ENCODE results near the gene GLRA2.
"Not testable (repeated sequence)": the region's sequence is repeated elsewhere in the genome, so short reads cannot be mapped to it uniquely, and the experiment has no call there.

The GLRA2 gene

DNA sequence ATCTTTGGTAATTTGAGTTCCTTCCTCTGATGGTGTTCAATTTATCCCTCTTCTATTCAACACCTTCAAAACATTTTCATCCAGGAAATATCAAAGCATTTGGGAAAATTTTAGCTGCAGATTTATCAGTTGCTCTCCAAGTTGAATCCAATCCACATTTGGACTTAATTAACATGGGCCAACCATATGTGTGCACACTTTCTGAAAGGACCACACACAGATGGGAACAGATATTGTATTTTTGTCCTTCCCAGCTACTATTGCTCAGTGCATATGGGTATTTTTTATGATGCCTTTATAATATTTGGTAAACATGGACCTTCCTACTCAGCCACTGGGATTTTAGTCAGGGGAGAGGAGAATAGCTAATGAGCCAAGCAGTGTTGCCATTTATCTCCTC is 65.2 kb downstream of the GLRA2 start:
- DNase-seq, result no peak

DNA sequence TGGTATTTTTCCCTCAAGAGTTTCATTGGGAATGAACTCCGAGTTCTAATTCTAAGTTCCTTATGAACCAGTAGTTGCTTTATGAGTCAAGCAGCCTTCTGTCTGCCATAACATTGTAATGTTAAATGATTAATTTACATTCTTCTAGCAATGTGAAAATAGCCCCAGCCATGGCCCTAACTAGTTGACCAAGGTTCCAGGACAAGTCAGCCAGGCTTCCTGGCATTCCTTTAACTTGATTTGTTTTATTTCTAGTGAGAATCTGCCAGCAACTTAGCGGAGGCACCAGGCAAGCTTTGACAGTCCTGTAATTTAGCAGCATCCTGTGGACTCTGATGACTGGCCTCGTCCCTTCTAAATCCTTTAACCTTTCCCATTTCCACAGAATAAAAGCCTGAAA is 69.0 kb downstream of the GLRA2 start:
- peak in 1 of 2 experiments; percentile 13 for DNase-seq

DNA sequence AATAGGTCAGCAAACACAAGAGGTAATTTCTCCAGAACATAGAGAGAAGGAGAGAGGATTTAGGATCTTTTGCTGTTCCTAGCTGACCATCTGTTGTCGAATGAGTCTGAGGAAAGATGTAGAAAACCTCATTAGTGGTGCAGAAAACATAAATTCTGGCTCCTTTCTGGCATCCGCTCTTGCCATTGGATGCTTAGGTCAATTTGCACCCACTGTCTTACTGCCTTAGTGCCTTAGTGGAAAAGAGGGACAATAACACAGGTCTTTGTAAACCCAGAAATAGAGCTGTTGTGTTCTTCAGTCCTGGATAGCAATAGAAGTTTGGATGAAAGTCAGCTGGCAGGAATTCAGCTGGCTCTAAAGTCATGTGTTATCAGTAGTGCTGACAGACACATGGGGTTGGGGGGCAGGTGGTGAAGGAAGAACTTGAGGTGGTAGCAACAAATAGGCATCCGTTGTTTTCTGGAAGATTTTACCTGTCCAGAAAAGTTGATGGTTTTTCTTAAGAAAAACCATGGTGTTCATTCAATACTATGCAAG is 78.2 kb downstream of the GLRA2 start:
- DNase-seq, result no peak

DNA sequence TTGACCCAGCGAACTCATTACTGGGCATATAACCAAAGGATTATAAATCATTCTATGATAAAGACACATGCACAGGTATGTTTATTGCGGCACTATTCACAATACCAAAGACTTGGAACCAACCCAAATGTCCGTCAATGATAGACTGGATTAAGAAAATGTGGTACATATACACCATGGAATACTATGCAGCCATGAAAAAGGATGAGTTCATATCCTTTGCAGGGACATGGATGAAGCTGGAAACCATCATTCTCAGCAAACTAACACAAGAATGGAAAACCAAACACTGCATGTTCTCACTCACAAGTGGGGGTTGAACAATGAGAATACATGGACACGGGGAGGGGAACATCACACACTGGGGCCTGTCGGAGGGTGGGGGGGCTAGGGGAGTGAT is 83.1 kb downstream of the GLRA2 start:
- DNase-seq, result not testable (repeated sequence)

DNA sequence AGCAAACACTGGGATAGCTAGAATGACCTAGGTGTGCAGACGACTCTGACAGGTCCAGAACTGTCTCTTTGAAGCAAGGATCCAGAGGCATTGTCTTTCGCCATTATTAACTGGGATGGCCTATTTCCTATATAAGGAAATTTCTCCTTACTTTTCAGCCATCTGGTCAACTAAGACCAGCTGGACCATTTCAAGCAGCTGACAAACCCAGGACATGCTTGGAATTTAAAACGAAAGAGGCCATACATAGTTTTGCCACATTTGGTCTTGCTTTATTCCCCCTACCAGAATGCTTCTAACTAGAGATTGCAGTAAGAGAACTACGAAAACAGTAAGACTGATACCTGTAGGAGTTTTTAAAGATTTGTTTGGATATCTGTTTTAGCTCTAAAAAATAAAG is 87.0 kb downstream of the GLRA2 start:
- DNase-seq, result no peak

DNA sequence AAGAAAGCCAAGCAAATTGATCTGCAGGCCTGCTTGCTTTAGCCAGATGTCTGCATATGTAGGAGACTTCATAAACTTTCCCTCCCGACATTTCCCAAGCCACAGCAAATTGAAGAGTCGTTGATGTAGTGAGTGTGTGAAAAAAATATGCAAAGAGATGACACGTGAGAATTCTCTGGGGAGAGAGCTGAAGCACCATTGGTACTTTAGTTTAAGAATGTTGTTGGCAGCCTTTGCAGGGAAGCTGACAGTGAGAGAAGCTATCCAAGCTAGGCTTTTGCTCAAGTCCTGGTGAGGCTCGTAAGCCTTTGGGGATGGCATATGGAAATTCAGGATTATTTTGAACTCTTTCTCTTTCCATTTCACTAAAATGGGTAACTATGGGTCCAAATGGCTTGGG is 87.5 kb downstream of the GLRA2 start:
- peak; percentile 3 to 28 for DNase-seq

DNA sequence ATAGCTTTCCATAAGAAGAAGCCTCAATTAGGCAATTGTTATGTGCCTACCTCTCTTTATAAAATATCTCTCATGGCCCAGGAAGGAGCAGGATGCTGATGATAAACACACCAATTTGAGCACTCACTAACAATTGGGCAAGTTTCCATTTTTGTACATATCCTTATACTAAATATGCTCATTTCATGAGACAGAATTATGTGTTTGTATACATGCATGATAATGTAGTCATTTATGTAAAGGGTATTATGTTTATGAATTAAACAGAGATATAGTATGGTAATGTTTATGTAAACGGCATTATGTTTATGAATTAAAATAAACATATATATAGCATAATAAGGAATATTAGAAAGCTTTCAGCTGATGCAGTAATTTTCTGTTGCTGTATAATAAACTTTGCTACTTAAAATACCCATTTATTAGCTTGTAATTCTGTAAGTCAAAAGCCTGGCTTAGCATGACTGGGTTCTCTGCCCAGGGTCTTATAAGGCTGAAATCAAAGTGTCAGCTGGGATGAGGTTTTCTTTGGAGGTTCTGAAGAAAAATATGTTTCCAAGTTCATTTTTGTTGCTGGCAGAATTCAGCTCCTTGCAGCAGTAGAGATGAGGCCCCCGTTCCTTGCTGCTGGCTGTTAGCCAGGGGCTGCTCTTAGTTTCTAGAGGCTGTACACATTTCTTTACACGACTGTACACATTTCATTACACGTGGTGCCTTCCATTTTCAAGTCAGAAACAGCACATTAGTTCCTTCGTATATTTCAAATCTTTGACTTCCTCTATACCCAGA is 89.0 kb downstream of the GLRA2 start:
- no peak for DNase-seq

DNA sequence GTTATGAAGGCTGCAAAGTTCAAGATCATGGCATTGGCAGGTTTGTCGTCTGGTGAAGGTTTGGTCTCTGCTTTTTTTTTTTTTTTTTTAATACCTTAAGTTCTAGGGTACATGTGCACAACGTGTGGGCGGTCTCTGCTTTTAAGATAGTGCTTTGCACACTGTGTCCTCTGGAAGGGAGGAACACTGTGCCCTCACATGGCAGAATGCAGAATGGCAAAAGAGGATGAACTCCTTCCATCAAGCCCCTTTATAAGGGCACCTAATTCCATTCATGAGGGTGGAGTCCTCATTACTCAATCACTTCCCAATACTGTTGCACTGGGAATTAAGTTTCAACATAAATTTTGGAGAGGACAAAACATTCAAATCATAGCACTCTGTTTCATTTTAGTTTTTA is 101.4 kb downstream of the GLRA2 start:
- DNase-seq, result peak; percentile 19 to 51

DNA sequence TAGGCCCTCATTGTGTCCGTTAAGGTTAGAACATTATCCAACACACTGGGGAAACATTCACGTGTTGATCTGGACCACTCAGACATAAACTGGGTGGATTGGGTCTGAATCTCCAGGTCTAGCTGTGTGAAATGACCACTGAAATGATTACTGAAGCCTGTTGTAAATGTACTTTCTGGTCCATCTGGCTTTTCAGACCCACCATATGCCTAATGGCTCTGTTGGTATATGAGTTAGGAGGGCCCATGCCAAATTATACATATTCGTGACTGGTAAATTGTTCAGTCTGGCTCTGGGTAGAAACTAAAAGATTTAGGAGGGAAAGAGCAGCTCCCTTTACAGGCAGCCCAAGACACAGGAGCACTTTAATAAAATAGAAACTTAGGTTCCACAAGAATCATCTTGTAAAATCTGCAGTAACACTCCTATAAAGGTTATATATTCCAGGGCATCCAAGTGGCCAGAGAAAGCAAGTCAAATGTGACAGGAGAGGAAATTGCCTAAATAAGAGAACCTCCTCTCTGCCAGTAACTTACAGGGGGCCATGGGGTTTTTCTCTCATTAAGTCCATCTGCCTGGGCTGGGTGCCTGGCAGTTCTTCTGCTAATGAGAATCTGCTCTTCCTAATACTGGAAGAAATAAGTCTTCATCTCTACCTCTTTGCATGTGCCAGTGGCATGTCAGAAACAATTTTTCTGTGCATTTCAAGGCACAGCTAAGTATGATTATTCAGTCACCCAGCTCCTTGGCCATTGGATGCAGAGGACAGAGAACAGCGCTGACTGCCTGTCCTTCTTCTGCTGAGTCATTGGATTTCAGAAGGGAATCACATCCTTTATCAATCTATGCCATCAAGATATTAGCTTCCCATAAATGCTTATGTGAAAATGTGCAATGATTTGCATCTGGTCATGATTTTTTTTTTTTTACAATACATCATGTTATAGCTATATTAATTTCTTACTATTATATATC is 112.6 kb downstream of the GLRA2 start:
- no peak for DNase-seq

DNA sequence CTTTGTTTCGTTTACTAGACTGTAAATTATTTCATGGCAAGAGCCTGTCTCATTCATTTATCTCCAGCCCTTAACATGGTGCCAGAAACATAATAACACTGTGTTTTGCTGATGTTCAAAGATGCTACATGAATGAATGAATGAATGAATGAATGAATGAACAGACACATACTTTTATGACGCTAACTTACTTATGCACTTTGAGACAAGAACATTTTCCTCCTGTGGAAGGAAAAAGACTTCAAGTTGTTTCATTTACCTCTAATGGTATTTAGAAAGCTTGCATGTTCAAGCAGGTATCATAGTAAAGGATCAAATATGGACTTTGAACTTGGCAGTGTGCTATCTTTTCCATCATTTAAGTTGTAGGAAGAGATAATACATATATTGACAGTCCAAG is 131.6 kb downstream of the GLRA2 start:
- no peak for DNase-seq

DNA sequence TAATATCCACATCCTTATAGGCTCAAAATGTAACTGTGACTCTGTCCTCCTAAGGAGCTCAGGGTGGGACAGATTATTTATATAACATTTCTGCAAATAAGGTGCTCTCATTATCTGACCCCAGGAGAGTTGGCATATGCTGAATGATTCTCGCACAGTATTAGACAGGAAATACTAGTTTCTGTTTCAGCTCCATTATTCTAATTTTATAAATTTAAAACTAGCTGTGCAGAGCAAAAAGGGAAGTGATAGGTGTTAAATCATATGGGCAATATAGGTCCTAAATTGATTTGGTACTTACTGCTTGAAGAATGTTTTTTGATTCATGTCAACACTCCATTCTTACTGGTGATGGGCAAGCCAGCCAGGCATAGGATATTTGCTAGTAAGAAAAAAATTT is 141.5 kb downstream of the GLRA2 start:
- no peak for DNase-seq

DNA sequence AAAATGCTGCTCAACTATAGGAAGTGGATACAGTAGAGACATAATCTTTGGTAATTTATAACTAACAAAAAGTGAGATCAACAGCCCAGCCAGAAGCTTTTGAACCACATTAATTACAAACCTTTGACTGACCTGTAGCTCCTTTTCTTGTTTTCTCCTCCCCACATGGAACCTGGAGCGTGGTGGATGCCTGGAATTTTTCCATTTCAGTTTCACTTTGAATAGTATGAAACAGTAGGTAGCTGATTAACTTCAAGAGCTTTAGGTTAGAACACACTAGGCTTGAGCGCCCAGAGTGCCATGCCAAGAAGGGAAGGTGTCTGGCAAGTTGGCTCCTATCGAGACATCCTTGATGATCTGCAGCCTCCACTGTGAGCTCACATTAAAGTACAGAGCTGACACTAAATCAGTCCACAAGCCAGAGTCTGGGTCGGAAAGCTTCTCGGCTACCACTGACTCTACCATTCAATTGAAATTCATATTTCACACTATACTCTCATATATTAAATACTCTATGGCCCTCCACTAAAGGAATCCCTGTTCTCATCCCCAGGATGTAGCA is 143.4 kb downstream of the GLRA2 start:
- no peak for DNase-seq

DNA sequence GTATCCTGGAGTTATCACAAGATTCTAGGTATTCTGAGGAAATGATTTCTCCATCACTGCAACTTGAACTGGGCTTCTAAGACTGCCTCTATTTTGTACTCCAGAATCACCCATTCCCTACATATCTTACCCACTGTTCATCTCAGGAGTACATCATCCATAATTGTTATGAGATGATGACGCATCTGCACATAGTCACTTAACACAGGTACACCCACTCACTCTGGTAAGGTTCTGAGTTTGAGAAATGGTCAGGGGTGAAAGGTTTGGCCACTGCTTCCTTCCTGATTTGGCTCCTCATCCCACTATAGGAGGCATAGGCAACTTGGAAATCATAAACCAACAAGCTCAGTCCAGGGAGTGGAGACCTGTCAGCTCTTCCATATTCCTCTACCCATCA is 143.9 kb downstream of the GLRA2 start:
- no peak for DNase-seq

DNA sequence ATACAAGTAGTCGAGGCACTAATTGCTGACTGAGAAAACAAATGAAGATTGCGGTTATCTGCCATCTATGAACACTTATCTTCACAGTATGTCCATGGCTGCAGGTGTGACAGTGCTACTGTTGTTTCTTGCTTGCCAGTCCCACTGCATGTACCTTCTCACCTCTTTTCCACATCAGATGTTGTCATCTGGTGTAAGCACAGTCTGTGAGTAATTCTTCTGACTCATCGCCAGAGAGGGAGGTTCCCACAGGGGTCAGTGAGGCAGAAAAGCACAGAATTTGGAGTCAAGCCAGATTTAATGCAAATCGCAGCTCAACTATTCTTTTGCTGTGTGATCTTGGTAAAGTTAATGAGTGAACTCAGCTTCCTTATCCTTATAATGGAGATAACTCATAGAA is 144.4 kb downstream of the GLRA2 start:
- peak in 1 of 2 experiments; percentile 14 for DNase-seq

DNA sequence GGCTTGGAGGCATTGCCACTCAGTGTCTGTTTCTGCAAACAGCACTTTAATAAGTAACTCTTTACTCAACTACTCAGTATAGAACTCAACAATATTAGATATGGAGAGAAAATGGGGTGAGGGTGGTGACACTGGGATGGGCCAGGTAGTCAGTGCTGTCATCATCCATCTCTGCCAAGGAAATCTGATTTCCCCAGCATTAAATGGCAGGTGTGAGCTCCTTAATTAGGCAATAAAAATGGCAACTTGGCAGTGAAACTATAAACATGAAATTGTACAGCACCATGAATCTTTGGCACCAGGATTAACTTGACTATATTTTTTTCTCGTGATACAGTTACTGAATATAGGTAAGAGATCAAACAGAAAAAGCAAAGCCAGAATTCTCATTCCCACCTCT is 146.2 kb downstream of the GLRA2 start:
- DNase-seq, result no peak

DNA sequence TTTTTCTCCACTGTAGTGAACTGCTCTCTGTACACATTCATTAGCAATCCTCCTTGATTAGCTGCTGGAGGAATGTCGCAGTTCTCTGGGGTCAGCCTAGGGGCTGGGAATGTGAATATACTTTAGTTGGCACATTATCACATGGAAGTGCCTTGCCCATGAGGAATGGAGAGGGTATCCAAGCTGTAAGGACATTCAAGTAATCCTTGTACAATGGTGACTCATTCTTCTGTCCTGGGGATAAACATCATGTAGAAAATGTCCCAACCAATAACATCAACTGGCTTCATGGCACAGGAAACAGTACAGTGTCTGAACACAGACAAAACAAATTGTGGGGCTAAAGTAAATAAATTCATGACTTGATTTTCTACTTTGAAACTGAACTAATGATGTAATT is 147.1 kb downstream of the GLRA2 start:
- DNase-seq, result no peak

DNA sequence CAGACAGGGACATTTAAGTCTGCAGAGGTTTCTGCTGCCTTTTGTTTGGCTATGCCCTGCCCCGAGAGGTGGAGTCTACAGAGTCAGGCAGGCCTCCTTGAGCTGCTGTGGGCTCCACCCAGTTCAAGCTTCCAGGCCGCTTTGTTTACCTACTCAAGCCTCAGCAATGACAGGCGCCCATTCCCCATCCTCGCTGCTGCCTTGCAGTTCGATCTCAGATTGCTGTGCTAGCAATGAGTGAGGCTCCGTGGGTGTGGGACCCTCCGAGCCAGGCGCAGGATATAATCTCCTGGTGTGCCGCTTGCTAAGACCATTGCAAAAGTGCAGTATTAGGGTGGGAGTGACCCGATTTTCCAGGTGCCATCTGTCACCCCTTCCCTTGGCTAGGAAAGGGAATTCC is 159.0 kb downstream of the GLRA2 start:
- not testable (repeated sequence) for DNase-seq

DNA sequence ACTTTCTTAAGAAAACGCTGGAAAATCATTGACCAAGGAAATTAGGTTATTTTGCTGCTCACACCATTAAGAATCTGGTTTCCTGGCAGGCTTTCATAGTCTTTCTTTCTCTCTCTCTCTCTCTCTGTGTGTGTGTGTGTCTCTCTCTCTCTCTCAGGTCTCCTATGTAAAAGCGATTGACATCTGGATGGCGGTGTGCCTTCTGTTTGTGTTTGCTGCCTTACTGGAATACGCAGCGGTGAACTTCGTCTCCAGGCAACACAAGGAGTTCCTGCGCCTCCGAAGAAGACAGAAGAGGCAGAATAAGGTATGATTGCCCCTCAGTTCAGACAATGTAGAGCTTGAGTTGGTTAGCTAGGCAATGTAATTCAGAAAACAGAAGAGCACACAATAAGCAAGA is 161.2 kb downstream of the GLRA2 start:
- DNase-seq, result no peak

DNA sequence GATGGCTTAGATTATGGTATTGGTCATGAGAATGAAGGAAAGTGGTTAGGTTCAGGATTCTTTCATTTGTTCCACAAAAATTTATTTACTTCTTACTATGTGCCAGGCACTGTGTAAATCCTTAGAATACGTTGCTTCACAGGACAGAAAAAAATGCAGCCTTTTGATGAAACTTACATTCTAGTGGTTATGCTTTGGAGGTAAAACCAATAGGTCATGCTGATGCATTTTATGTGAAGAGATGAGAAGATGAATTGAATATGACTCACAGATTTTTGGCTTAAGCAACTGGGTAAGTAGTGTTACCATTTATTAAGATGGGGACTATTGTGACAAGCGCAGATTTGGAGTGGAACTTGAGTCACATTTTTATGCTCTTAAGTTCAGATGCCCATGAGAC is 165.3 kb downstream of the GLRA2 start:
- no peak for DNase-seq

DNA sequence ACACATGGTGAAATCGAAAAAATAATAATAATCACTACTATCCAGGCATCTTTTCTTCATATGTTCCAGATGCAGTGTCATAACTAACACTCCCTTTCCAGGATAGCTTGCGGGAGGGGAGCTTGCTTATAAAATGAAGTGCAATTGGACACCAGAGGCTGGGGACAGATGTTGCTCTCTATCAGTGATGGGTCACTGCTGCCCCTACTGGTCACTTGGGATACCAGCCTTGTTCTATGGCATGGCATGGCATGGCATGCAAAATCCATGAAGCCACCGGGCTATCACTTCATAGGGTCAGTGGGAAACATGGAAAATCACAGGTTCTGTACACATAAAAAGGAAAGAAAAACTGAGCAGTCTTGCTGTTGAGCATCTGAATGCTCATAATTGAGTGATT is 168.1 kb downstream of the GLRA2 start:
- peak; percentile 37 to 75 for DNase-seq

DNA sequence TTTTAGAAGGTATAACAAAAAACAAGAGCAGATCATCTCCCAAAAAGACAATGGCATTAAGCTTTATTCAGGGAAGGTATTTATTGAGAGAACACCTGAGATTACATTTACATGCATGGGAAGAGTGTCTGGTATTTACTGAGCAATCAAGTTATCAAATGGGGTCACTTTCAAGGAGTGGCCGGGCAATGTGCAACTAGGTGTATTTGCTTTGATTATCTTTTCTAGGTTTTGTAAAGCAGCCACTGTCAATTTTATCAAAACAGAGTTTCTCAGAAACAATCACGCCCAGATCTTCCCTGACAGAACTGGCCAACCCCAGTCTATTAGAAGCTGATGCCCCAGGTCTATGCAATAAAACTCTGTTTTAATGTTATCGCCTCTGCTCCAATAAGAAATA is 169.5 kb downstream of the GLRA2 start:
- DNase-seq, result no peak

DNA sequence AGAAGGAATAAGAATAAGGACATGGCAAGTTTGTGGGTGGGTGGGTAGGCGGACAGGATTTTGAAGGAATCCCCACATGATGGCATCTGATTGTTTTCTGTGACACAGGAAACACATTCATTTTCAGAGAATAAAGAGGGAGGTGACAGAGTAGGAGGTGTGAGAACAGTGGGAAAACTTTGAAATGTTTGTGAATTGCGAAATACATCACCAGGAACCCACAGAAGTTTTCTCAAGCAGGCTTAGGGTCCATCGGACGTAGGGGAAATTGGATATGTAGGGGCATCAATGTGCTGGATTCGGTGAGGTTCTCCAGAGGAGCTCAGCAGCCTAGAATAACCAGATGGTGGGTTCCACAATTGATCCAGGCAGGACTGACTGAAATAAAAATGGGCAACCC is 171.6 kb downstream of the GLRA2 start:
- no peak for DNase-seq

DNA sequence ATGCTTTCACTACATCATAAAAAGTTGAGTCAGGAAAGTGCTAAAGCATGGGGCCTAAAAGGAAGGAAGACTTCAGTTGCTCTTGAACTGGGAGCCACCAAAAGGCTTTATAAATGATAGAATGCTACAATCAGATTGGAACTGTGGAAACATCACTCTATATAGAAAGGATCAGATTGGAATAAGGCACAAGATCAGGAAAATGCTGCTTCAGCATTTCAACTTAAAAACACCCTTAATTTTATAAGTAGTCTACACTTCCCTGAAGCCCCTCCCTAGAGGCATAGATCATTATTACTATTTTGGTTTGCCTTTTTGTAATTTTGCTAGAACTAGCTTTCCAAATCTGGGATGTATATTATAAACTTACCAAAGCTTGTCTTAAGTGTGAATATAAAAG is 172.8 kb downstream of the GLRA2 start:
- no peak for DNase-seq

DNA sequence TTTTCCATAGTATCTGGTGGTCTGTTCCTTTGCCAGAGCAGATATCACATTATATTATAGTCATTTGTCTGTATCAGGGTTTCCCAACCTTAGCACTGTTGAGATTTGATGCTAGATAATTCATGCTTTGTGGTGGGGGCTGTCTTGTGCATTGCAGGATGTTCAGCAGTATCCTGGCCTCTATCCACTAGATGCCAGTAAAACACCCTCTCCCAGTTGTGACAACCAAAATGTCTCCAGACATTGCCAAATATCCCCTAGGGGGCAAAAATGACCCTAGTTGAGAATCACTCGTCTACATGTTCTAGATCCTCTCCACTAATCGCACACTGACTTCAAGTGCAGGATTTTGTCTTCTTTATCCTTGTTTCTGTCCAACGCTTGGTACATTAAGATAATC is 182.8 kb downstream of the GLRA2 start:
- no peak for DNase-seq
